GM13977 (cell line): ENCODE data around the gene CASKIN2.

Experiments
- DNase-seq: peaks from one replicate; pipeline ENCODE4 v3.0.0; 2012; ENCODE audit warnings: low spot score
- CTCF ChIP-seq: IDR thresholded peaks from 2 replicates; pipeline ENCODE4 v1.5.1; 2012; ENCODE audit warnings: mild to moderate bottlenecking, control low read depth; ENCODE audit not compliant: insufficient read depth; ENCODE audit errors: extremely low read depth, missing control alignments
- in situ Hi-C: fragments of 300-500 bp; cut with MboI; formaldehyde crosslinking; loops from one replicate; pipeline ENCODE4 v1.12.0; 2022; ENCODE audit warnings: low sequenced_read_pairs, low pct_unique_long_range_greater_than_20kb, mixed read lengths, inconsistent platforms; ENCODE audit not compliant: unreplicated experiment

Gene CASKIN2

GRCh38 chr17:75558666-75559530 is 43.6 kb upstream of the CASKIN2 start:
- no peak for DNase-seq
- TF ChIP-seq CTCF, result no peak
- in situ Hi-C loops, result no loop called here

GRCh38 chr17:75557852-75558665 is 42.7 kb upstream of the CASKIN2 start:
- in situ Hi-C loops, result no loop called here
- no peak for TF ChIP-seq CTCF
- no peak for DNase-seq

- in situ Hi-C loops, result no loop called here
- no peak for DNase-seq
- no peak for TF ChIP-seq CTCF
Observed at GRCh38 chr17:75557075-75557851, 41.9 kb upstream of the CASKIN2 start.

DNA sequence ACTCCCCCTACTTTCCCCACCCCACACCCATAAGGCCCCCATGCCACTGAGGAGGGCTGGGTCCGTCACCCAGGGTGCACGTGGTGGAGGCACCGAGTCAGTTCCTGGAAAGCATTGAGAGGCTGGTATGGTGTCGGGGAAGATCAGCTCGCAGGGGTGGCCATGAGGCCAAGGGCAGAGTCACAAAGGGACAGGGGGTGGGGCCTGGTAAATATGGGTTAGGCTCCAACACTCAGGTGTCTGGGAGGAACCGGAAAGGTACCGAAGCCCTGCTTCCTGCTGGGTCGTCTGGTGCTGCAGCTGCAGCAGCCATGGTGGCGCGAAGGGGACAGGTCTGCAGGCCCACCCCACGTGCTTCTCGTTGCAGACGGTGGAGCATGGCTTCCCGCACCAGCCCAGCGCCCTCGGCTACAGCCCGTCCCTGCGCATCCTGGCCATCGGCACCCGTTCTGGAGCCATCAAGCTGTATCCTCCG is 40.4 kb upstream of the CASKIN2 start:
- TF ChIP-seq CTCF, result no peak
- DNase-seq, result no peak
- in situ Hi-C loops, result no loop called here

DNA sequence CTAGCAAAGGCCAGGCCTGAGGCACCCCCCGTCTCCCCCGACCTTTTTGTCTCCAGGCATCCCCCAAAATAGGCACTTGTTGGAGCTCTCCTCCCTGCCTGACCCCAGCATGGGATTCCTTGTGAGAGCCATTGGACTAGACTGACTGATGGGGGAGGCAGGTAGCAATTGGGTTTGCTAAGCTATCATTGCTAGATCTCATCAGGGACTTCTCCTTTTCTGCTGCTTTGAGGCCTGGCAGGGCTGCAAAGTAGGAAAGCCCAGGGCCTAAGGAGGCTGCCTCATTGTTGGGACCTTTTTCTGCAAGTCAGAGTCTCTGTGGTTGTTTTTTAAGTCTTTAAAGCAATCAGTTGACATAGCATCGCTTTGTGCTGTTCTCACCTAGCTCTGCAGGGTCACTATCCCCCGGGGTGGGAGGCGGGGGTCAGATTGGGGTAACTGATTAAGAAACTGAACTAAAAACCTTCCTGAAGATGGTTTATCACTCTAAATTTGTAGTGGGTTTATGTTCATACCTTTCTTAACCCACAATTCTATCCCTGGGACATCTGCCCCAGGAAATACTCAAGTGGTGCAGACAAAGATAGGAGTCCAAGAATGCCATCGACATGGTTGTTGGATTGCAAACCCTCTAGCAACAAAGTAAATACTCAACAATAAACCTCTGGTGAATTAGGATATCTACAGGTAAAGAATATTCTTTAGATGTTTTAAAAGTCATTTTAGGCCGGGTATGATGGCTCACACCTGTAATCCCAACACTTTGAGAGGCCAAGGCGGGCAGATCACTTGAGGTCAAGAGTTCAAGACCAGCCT is 38.2 kb upstream of the CASKIN2 start:
- TF ChIP-seq CTCF, result no peak
- DNase-seq, result no peak
- in situ Hi-C loops, result no loop called here
